ENCODE data around the gene ERLEC1. TPM values are rescaled to one million over a fixed set of nuclear protein-coding genes. Genes with fewer than 3 reads are reported as not detected.

Gene ERLEC1
- total RNA-seq, 4 donors from 2014 or later: 39.1 to 55.5 (median 46.2) TPM

DNA sequence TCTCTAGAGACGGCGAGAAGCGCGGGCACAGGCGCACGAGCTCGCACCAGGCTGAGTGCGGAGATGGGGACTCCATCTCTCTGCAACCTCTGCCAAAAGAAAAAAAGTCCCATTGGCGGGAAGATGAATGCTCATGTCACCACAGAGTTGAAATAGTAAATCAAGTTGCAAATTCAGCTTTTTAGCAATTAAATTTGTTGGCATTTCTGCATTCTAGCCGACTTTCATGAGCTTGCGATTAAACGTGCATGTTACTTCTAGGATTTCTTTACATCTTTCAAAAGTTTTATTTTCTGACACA lies 18.7 kb upstream of the ERLEC1 start:
- TF ChIP-seq, protein P1, sequence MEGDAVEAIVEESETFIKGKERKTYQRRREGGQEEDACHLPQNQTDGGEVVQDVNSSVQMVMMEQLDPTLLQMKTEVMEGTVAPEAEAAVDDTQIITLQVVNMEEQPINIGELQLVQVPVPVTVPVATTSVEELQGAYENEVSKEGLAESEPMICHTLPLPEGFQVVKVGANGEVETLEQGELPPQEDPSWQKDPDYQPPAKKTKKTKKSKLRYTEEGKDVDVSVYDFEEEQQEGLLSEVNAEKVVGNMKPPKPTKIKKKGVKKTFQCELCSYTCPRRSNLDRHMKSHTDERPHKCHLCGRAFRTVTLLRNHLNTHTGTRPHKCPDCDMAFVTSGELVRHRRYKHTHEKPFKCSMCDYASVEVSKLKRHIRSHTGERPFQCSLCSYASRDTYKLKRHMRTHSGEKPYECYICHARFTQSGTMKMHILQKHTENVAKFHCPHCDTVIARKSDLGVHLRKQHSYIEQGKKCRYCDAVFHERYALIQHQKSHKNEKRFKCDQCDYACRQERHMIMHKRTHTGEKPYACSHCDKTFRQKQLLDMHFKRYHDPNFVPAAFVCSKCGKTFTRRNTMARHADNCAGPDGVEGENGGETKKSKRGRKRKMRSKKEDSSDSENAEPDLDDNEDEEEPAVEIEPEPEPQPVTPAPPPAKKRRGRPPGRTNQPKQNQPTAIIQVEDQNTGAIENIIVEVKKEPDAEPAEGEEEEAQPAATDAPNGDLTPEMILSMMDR (IDR thresholded peaks at IDR 0.05; ENCODE audit: low read depth): no peak

DNA sequence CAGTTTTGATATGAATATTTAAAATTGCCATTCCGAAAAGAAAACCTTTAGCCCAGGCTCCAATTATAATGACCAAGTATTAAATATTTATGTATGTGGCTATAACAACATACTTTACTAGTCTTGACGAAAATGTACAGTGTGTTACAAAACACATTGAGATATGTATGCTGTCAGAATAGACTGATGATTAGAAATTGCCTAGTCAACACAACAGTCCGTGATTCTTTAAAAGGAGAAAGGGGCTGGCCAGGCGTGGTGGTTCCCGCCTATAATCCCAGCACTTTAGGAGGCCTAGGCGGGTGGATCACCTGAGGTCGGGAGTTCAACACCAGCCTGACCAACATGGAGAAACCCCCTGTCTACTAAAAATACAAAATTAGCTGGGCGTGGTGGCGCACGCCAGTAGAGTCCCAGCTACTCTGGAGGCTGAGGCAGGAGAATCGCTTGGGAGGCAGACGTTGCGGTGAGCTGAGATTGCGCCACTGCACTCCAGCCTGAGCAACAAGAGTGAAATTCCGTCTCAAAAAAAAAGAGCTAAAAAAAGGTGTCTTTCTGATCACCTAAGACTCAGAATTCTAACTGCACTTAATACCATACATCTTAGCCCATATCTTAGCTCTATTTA lies 17.4 kb upstream of the ERLEC1 start:
- TF ChIP-seq, protein P1 (IDR thresholded peaks at IDR 0.05; ENCODE audit: low read depth): no peak

DNA sequence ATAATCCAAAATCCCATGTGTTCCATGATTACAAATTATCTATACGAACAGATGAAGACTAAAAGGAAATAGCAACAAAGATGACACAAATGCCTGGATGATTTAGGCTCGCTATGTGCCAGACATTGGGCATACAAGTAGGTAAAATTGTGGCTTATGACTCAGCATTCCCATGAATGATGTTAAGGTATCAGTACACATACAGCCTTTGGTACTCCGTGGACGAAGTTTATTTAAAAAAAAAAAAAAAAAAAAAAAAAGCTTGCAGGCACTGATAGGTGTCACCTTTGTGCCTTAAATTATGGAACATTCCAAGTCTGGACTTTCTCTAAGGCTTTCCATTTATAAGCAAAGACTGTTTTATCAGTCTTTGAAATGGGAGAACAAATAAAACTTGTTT lies 16.6 kb upstream of the ERLEC1 start:
- TF ChIP-seq, protein P1 (IDR thresholded peaks at IDR 0.05; ENCODE audit: low read depth): no peak

DNA sequence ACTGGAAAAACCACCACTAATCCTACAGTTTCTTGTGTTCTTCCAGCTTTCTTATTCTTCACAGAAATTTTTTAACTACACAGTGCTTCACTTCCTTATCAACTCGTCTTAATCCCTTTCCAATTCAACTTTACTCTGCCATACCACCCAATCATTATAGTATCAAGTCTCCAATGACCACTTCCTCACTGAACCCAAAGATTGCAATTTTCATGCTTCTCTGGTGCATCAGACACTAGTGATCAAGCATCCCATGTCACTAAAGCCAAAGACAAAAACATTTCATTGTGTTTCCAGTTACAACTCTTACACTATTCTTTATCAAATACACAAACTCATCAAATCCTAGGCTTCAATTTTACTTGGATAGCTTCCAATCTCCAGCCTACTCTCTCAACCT lies 9.7 kb upstream of the ERLEC1 start:
- TF ChIP-seq, protein P1 (IDR thresholded peaks at IDR 0.05; ENCODE audit: low read depth): no peak

DNA sequence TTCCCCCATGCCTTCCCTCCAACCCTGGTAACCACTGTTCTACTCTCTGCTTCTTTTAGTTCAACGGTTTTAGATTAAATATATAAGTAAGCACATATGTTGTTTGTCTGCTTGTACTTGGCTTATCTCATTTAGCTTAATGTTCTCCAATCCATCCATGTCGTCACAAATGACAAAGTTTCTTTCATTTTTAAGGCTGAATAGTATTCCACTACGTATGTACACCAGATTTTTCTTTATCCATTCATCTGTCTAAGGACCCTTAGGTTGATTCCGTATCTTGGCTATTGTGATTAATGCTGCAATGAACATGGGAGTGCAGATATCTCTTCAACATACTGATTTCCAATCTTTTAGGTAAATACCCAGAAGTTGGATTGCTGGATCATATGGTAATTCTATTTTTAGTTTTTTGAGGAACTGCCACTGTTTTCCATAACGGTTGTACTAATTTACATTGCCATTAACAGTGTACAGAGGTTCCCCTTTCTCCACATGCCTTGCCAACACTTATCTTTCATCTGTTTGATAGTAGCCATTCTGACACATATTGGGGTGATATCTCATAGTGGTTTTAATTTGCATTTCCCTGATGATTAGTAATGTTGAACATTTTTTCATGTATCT lies 8.2 kb upstream of the ERLEC1 start:
- TF ChIP-seq, protein P1 (IDR thresholded peaks at IDR 0.05; ENCODE audit: low read depth): no peak

DNA sequence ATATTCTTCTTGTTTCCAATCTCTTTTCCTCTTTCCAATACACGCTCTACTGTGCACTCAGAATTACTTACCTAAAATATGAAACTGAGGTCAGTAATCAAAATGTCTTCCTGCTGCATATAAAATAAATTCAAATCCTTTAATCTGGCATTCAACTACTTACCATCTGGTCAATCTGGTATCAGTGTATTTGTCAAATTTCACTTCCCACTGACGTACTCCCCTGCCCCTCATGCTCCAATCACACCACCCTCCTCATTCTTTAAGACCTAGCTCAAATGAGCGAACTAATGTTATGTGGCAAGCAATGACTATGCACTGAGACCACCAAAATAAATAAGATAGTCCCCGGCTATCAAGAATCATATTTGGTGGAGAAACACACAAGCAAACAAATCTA lies 6.8 kb upstream of the ERLEC1 start:
- TF ChIP-seq, protein P1 (IDR thresholded peaks at IDR 0.05; ENCODE audit: low read depth): no peak

DNA sequence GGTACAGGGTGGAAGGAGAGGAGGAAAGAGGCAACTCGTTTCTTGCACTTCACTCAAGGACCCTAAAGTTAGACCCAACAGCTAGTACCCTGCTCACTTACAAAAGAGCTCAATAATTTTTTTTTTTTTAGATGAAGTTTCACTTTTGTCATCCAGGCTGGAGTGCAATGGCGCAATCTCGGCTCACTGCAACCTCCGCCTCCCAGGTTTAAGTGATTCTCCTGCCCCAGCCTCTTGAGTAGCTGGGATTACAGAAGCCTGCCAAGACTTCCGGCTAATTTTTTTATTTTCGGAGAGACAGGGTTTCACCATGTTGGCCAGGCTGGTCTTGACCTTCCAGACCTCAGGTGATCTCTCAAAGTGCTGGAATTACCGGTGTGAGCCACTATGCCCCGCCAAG lies 4.2 kb upstream of the ERLEC1 start:
- TF ChIP-seq, protein P1 (IDR thresholded peaks at IDR 0.05; ENCODE audit: low read depth): no peak

Measured in subcutaneous adipose tissue (tissue), 4 donors.